ENCODE results near the gene GPBAR1.
"Not testable (repeated sequence)": the region's sequence is repeated elsewhere in the genome, so short reads cannot be mapped to it uniquely, and the experiment has no call there.

GPBAR1 gene

GRCh38 chr2:218269900-218270720, 9.3 kb downstream of the GPBAR1 start, which contains the start of the genes AAMP and PNKD:
TSS of gene AAMP (minus strand) at chr2:218270137. CDS start at chr2:218270086, 51 bp downstream.
TSS of gene PNKD (plus strand) at chr2:218270519. CDS start at chr2:218270536, 17 bp downstream.
- peak; percentile 99 for DNase-seq (ENCODE audit: low read depth)
- peak; percentile 8; the same call in 1 of the 2 replicates for TF ChIP-seq CTCF (conservative IDR thresholded peaks at IDR 0.05; ENCODE audit: low read length)
- H3K4me3 ChIP-seq (ENCODE audit: low read length) = peak within 1 kb of the TSS; percentile 95

- H3K4me3 ChIP-seq (ENCODE audit: low read length) = peak overlapping the region; percentile 93
- DNase-seq (ENCODE audit: low read depth) = no peak
- no peak for TF ChIP-seq CTCF (conservative IDR thresholded peaks at IDR 0.05; ENCODE audit: low read length)
Observed at GRCh38 chr2:218270721-218271486, 10.1 kb downstream of the GPBAR1 start.

- DNase-seq (ENCODE audit: low read depth) = no peak
- TF ChIP-seq CTCF (conservative IDR thresholded peaks at IDR 0.05; ENCODE audit: low read length) = no peak
- peak overlapping the region; percentile 93 for H3K4me3 ChIP-seq (ENCODE audit: low read length)
Observed at GRCh38 chr2:218271487-218271797, 10.6 kb downstream of the GPBAR1 start.

GRCh38 chr2:218271865-218272530, 11.2 kb downstream of the GPBAR1 start:
- H3K4me3 ChIP-seq (ENCODE audit: low read length) = peak overlapping the region; percentile 26; the same call in 1 of the 2 replicates
- DNase-seq (ENCODE audit: low read depth) = no peak
- no peak for TF ChIP-seq CTCF (conservative IDR thresholded peaks at IDR 0.05; ENCODE audit: low read length)

- H3K4me3 ChIP-seq (ENCODE audit: low read length) = no peak overlapping the region; the same call in 1 of the 2 replicates
- peak; percentile 96 for DNase-seq (ENCODE audit: low read depth)
- TF ChIP-seq CTCF (conservative IDR thresholded peaks at IDR 0.05; ENCODE audit: low read length) = peak; percentile 90
Observed at GRCh38 chr2:218272531-218273212, 11.9 kb downstream of the GPBAR1 start.

GRCh38 chr2:218273214-218273907, 12.5 kb downstream of the GPBAR1 start:
- DNase-seq (ENCODE audit: low read depth); H3K4me3 ChIP-seq (ENCODE audit: low read length): not testable (repeated sequence)

Measured in AG10803 (cell line).